Osteoblast (primary cell): ENCODE data around the gene ATP11A. TPM values are rescaled to one million over a fixed set of nuclear protein-coding genes. Genes with fewer than 3 reads are reported as not detected.

Experiments
- DNase-seq: peaks from one replicate; pipeline ENCODE4 v3.0.0; 2011; ENCODE audit warnings: low spot score, mixed read lengths; ENCODE audit not compliant: insufficient read length; ENCODE audit errors: missing footprints
- H2AFZ ChIP-seq: 2 replicates; pipeline ENCODE4 v1.6.0; 2011; ENCODE audit warnings: mild to moderate bottlenecking, low read length
- H3K27ac ChIP-seq: 2 replicates; pipeline ENCODE4 v1.5.1; 2011; ENCODE audit warnings: mild to moderate bottlenecking, low read depth, low read length, moderate library complexity
- H3K27me3 ChIP-seq: 2 replicates; pipeline ENCODE4 v1.6.0; 2012; ENCODE audit warnings: mild to moderate bottlenecking, control low read depth, inconsistent platforms, low read length, moderate library complexity; ENCODE audit not compliant: insufficient read depth
- H3K36me3 ChIP-seq: 2 replicates; pipeline ENCODE4 v1.5.1; 2011; ENCODE audit warnings: mild to moderate bottlenecking, low read length, control low read depth, moderate library complexity; ENCODE audit not compliant: insufficient read depth
- H3K4me1 ChIP-seq: 2 replicates; pipeline ENCODE4 v1.5.1; 2011; ENCODE audit warnings: mild to moderate bottlenecking, low read length, control low read depth, moderate library complexity; ENCODE audit not compliant: insufficient read depth
- H3K4me2 ChIP-seq: 2 replicates; pipeline ENCODE4 v1.6.0; 2011; ENCODE audit warnings: mild to moderate bottlenecking, low read length; ENCODE audit not compliant: insufficient read depth
- H3K4me3 ChIP-seq: fragments of 200-600 bp; sonication (generic); 3 replicates; pipeline ENCODE4 v1.5.1; 2012; ENCODE audit warnings: mild to moderate bottlenecking, low read length, inconsistent platforms; ENCODE audit not compliant: insufficient read depth
- H3K79me2 ChIP-seq: 2 replicates; pipeline ENCODE4 v1.6.0; 2012; ENCODE audit warnings: mild to moderate bottlenecking, low read length, control low read depth, inconsistent platforms; ENCODE audit not compliant: insufficient read depth
- H3K9me3 ChIP-seq: 2 replicates; pipeline ENCODE4 v1.5.1; 2011; ENCODE audit warnings: low read depth, low read length, control low read depth
- H4K20me1 ChIP-seq: 2 replicates; pipeline ENCODE4 v1.6.0; 2012; ENCODE audit warnings: mild to moderate bottlenecking, low read length, control low read depth; ENCODE audit not compliant: insufficient read depth
- CTCF ChIP-seq: IDR thresholded peaks from 2 replicates; pipeline ENCODE4 v1.5.1; 2011; ENCODE audit warnings: mild to moderate bottlenecking, low read depth, low read length, moderate library complexity; ENCODE audit errors: extremely low read depth
- total RNA-seq: library from RNA; depleted of rRNA; stranded (reverse); fragments of >200 nt; gene quantifications from 2 replicates; pipeline ENCODE4 v1.2.3, GENCODE V29; 2012

ATP11A gene
- total RNA-seq, 1 donor, result 7.6 TPM

- no peak for TF ChIP-seq CTCF
- Histone ChIP-seq H3K27me3 (peaks cover 31% of the 10 kb centered on the region), H3K4me2 (no peak overlapping the region), H4K20me1 (no peaks in the 10 kb centered on the region), H3K4me1 (no peaks in the 10 kb centered on the region), H3K9me3 (no peaks in the 10 kb centered on the region), H3K36me3 (no peaks in the 10 kb centered on the region), H3K79me2 (no peaks in the 10 kb centered on the region), H2AFZ (no peak overlapping the region), H3K27ac (no peak overlapping the region), H3K4me3 (no peak overlapping the region)
- no peak for DNase-seq
Observed at GRCh38 chr13:112923962-112924361, 234.1 kb downstream of the ATP11A start.

DNA sequence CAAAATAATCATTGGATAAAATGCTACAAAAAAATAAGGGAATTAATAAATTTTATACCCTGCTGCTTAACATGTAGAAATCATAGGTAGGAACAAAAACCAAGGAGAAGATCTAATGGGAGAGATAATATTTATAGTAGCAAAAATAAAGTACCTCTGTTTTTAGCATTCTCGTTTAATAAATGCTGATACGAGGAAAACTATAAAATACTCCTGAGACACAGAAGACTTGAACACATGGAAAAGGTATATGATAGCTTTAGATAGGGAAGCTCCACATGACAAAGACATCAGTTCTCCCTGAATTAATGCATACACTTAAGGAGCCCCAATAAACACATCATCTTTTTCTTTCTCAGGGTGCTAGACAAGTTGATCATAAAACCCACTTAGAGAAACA is 234.5 kb downstream of the ATP11A start:
- Histone ChIP-seq H2AFZ (no peak overlapping the region), H3K79me2 (no peaks in the 10 kb centered on the region), H4K20me1 (no peaks in the 10 kb centered on the region), H3K4me3 (no peak overlapping the region), H3K9me3 (no peaks in the 10 kb centered on the region), H3K4me2 (no peak overlapping the region), H3K27me3 (peaks cover 35% of the 10 kb centered on the region), H3K36me3 (no peaks in the 10 kb centered on the region), H3K4me1 (no peaks in the 10 kb centered on the region), H3K27ac (no peak overlapping the region)
- TF ChIP-seq CTCF, result no peak
- no peak for DNase-seq

DNA sequence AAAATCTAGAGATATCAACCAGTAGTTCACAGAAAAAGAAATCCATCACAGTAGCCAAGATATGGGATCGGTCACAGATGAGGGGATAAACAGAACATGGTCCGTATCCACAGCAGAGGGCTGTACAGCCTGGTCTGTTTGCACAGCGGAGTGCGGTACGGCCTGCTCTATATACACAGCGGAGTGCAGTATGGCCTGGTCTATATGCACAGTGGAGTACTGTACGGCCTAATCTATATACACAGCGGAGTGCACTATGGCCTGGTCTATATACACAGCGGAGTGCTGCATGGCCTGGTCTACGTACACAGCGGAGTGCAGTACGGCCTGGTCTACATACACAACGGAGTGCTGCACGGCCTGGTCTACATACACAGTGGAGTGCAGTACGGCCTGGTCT is 236.2 kb downstream of the ATP11A start:
- Histone ChIP-seq H3K4me1 (no peaks in the 10 kb centered on the region), H3K27ac (no peak overlapping the region), H3K27me3 (peaks cover 36% of the 10 kb centered on the region), H2AFZ (no peak overlapping the region), H3K9me3 (no peaks in the 10 kb centered on the region), H3K4me3 (no peak overlapping the region), H4K20me1 (no peaks in the 10 kb centered on the region), H3K4me2 (no peak overlapping the region), H3K36me3 (no peaks in the 10 kb centered on the region), H3K79me2 (no peaks in the 10 kb centered on the region)
- DNase-seq, result no peak
- no peak for TF ChIP-seq CTCF

GRCh38 chr13:112926993-112927392 is 237.2 kb downstream of the ATP11A start:
- TF ChIP-seq CTCF, result no peak
- H3K79me2 ChIP-seq, result no peaks in the 10 kb centered on the region
- no peak for DNase-seq
- no peak overlapping the region for H3K4me2 ChIP-seq
- no peaks in the 10 kb centered on the region for H3K4me1 ChIP-seq
- H3K4me3 ChIP-seq, result no peak overlapping the region
- H4K20me1 ChIP-seq, result no peaks in the 10 kb centered on the region
- no peak overlapping the region for H2AFZ ChIP-seq
- H3K27me3 ChIP-seq, result peaks cover 36% of the 10 kb centered on the region
- no peak overlapping the region for H3K27ac ChIP-seq
- no peaks in the 10 kb centered on the region for H3K9me3 ChIP-seq
- no peaks in the 10 kb centered on the region for H3K36me3 ChIP-seq
